SK-N-SH (cell line): ENCODE results near the gene DNAJC5. TPM values are rescaled to one million over a fixed set of nuclear protein-coding genes. Genes with fewer than 3 reads are reported as not detected.

ENCODE experiments used
- CTCF ChIA-PET: fragments of 300-600, 350-600 bp; formaldehyde crosslinking; extraction: SDS; loops from one replicate; lab custom pipeline; 2021; lab: Yijun Ruan, JAX
- POLR2A ChIA-PET: fragments of 350-600 bp; sonication (Branson Sonifier 250); formaldehyde crosslinking; extraction: SDS; loops from one replicate; lab custom pipeline; 2020; ENCODE audit warnings: antibody characterized with exemption, inconsistent platforms; lab: Yijun Ruan, JAX
- DNase-seq: peaks from one replicate; pipeline ENCODE4 v3.0.0; 2012
- H2AFZ ChIP-seq: fragments of 200-600 bp; sonication (generic); 2 replicates; pipeline ENCODE4 v1.8.1; 2016; ENCODE audit warnings: antibody characterized with exemption, mild to moderate bottlenecking, low read depth
- H3F3A ChIP-seq: fragments of 200-600 bp; sonication (generic); replicated peaks from 2 replicates; pipeline ENCODE3; 2016; ENCODE audit warnings: antibody characterized with exemption, mild to moderate bottlenecking; ENCODE audit not compliant: insufficient read depth
- H3K27ac ChIP-seq, 2 experiments: fragments of 200-500 bp in 1 of 2; fragments of 200-600 bp in 1 of 2; sonication (Bioruptor generic) in 1 of 2; sonication (generic), shearing (Covaris generic) in 1 of 2; 2 replicates each; pipeline versions ENCODE4 v1.5.1 to v1.6.1; 2014 to 2016; ENCODE audit warnings: low read depth in 2 of 2, inconsistent platforms in 1 of 2, low read length in 1 of 2, mild to moderate bottlenecking in 1 of 2, mixed read lengths in 1 of 2
- H3K27me3 ChIP-seq: fragments of 200-600 bp; sonication (generic), shearing (Covaris generic); 2 replicates; pipeline ENCODE4 v1.6.1; 2016; ENCODE audit warnings: mixed run types; ENCODE audit not compliant: insufficient read depth
- H3K36me3 ChIP-seq, 2 experiments: fragments of 200-500 bp in 1 of 2; fragments of 200-600 bp in 1 of 2; sonication (Bioruptor generic) in 1 of 2; sonication (generic) in 1 of 2; replicated peaks in 1 of 2; 2 replicates each; pipeline versions ENCODE3 to v1.5.1; 2014 to 2016; ENCODE audit warnings: low read length in 1 of 2, mild to moderate bottlenecking in 1 of 2; ENCODE audit not compliant: insufficient read depth in 2 of 2, control insufficient read depth in 1 of 2
- H3K4me1 ChIP-seq, 2 experiments: fragments of 200-500 bp in 1 of 2; fragments of 200-600 bp in 1 of 2; sonication (Bioruptor generic) in 1 of 2; sonication (generic), shearing (Covaris generic) in 1 of 2; 2 replicates each; pipeline versions ENCODE4 v1.5.1 to v1.6.1; 2014 to 2016; ENCODE audit warnings: low read depth in 1 of 2, low read length in 1 of 2, mixed run types in 1 of 2; ENCODE audit not compliant: insufficient read depth in 2 of 2, control insufficient read depth in 1 of 2
- H3K4me2 ChIP-seq: fragments of 200-600 bp; sonication (generic), shearing (Covaris generic); 2 replicates; pipeline ENCODE4 v1.6.1; 2017; ENCODE audit warnings: mixed run types
- H3K4me3 ChIP-seq, 2 experiments: fragments of 200-500 bp in 1 of 2; fragments of 200-600 bp in 1 of 2; sonication (Bioruptor generic) in 1 of 2; sonication (generic), shearing (Covaris generic) in 1 of 2; 2 replicates each; pipeline versions ENCODE4 v1.5.1 to v1.8.1; 2014 to 2016; ENCODE audit warnings: low read depth in 2 of 2, inconsistent platforms in 1 of 2, low read length in 1 of 2, mild to moderate bottlenecking in 1 of 2, mixed read lengths in 1 of 2, moderate library complexity in 1 of 2
- H3K79me2 ChIP-seq: fragments of 200-600 bp; sonication (generic); 2 replicates; pipeline ENCODE4 v1.8.1; 2017; ENCODE audit warnings: mild to moderate bottlenecking; ENCODE audit not compliant: insufficient read depth
- H3K9ac ChIP-seq: fragments of 200-600 bp; sonication (generic); 2 replicates; pipeline ENCODE4 v1.6.1; 2017; ENCODE audit warnings: mixed run types
- H3K9me2 ChIP-seq: fragments of 200-600 bp; sonication (generic); 2 replicates; pipeline ENCODE4 v1.6.1; 2017; ENCODE audit warnings: mixed run types
- H3K9me3 ChIP-seq: fragments of 200-600 bp; sonication (generic); 2 replicates; pipeline ENCODE4 v1.6.1; 2017; ENCODE audit warnings: mixed run types, mild to moderate bottlenecking, moderate library complexity
- H4K20me1 ChIP-seq: fragments of 200-600 bp; sonication (generic); 2 replicates; pipeline ENCODE4 v1.6.1; 2017; ENCODE audit warnings: mild to moderate bottlenecking, mixed run types; ENCODE audit not compliant: insufficient read depth
- CHD2 ChIP-seq: fragments of 150-350 bp; IDR thresholded peaks from 2 replicates; pipeline ENCODE4 v1.6.1; 2018; ENCODE audit warnings: low read length; ENCODE audit not compliant: partially characterized antibody
- CTCF ChIP-seq: fragments of 200-600 bp; sonication (generic); IDR thresholded peaks from 2 replicates; pipeline ENCODE4 v1.6.1; 2017; ENCODE audit warnings: antibody characterized with exemption, mild to moderate bottlenecking, moderate library complexity
- ELF1 ChIP-seq: IDR thresholded peaks from 2 replicates; pipeline ENCODE4 v1.4.0; 2012
- EZH2phosphoT487 ChIP-seq: fragments of 200-600 bp; sonication (generic); IDR thresholded peaks from 2 replicates; pipeline ENCODE4 v1.6.1; 2017; ENCODE audit warnings: low read depth, mixed run types, mild to moderate bottlenecking, antibody characterized with exemption, moderate library complexity, borderline replicate concordance
- FOSL2 ChIP-seq: IDR thresholded peaks from 2 replicates; pipeline ENCODE4 v1.4.0; 2012; ENCODE audit warnings: low read depth, mild to moderate bottlenecking, moderate library complexity, borderline replicate concordance
- FOXJ3 ChIP-seq: sonication (generic); formaldehyde crosslinking; IDR thresholded peaks from 2 replicates; pipeline ENCODE4 v1.5.1; 2020; ENCODE audit warnings: mild to moderate bottlenecking, missing genetic modification reagents
- FOXM1 ChIP-seq: IDR thresholded peaks from 2 replicates; pipeline ENCODE4 v1.4.0; 2012; ENCODE audit warnings: low read depth, mild to moderate bottlenecking
- MAX ChIP-seq: IDR thresholded peaks from 2 replicates; pipeline ENCODE4 v1.4.0; 2012; ENCODE audit warnings: low read depth
- MEF2A ChIP-seq: IDR thresholded peaks from 2 replicates; pipeline ENCODE4 v1.4.0; 2012; ENCODE audit warnings: low read depth, borderline replicate concordance
- MXI1 ChIP-seq: IDR thresholded peaks from 2 replicates; pipeline ENCODE4 v1.6.1; 2012; ENCODE audit warnings: mild to moderate bottlenecking, low read depth, low read length, improper control_type of control experiment
- NFIC ChIP-seq: IDR thresholded peaks from 2 replicates; pipeline ENCODE4 v1.4.0; 2012; ENCODE audit warnings: borderline replicate concordance
- NRF1 ChIP-seq: IDR thresholded peaks from 2 replicates; pipeline ENCODE4 v1.6.1; 2012; ENCODE audit warnings: low read depth, mild to moderate bottlenecking, low read length
- RCOR1 ChIP-seq: fragments of 150-350 bp; IDR thresholded peaks from 2 replicates; pipeline ENCODE4 v1.6.1; 2017; ENCODE audit warnings: antibody characterized with exemption, low read length
- SIN3A ChIP-seq: IDR thresholded peaks from 2 replicates; pipeline ENCODE4 v1.6.1; 2012; ENCODE audit warnings: low read depth, mild to moderate bottlenecking, low read length, moderate library complexity, borderline replicate concordance
- ZBTB33 ChIP-seq: IDR thresholded peaks from 2 replicates; pipeline ENCODE4 v1.4.0; 2012; ENCODE audit warnings: low read depth, borderline replicate concordance
- WGBS: methylation state at CpG from one replicate; pipeline ENCODE4 v1.1.6; 2017; ENCODE audit warnings: low lambda C conversion rate; 5-methylcytosine and 5-hydroxymethylcytosine counted together
- polyA plus RNA-seq, 3 experiments: library from polyadenylated mRNA; depleted of rRNA; stranded (reverse); fragments of >200 nt; gene quantifications; 2 replicates each; pipeline ENCODE4 v1.2.3, GENCODE V29; 2012

Gene DNAJC5
- polyA plus RNA-seq, 1 of the 3 experiments (the other 2 are of a cell fraction), result 24.2 TPM

GRCh38 chr20:63969838-63970713 is 75.2 kb downstream of the DNAJC5 start, which contains the start of gene ZNF512B:
Gene ZNF512B (minus strand): TSS chr20:63969930. CDS start chr20:63967950, 1,980 bp downstream.
- peak within 1 kb of the TSS; percentile 83 for H3K9ac ChIP-seq
- DNase-seq, result peak; percentile 97
- ChIA-PET POLR2A (no interaction called here), CTCF (interaction anchor here (0.6 kb wide), 1 partner anchor 69 kb away, joined by 3 read pairs; no protein-coding TSS in a partner anchor)
- H3K4me2 ChIP-seq, result peak within 1 kb of the TSS; percentile 99
- H3K36me3 ChIP-seq, result peaks cover 0 to 23% of the 10 kb centered on the region in 2 experiments
- H3F3A ChIP-seq, result no peaks in the 10 kb centered on the region
- TF ChIP-seq FOXJ3 (CRISPR knock-in tag), result no peak
- TF ChIP-seq CTCF, result peak; percentile 15; the same call in 1 of the 2 replicates
- TF ChIP-seq EZH2phosphoT487, result no peak
- TF ChIP-seq SIN3A, result peak; percentile 88; the same call in 1 of the 2 replicates
- TF ChIP-seq ZBTB33, result peak; percentile 96
- no peak for TF ChIP-seq FOXM1
- peak; percentile 98 for TF ChIP-seq CHD2
- TF ChIP-seq MEF2A, result no peak
- peak; percentile 62; the same call in 1 of the 2 replicates for TF ChIP-seq MXI1
- no peak for TF ChIP-seq FOSL2
- no peak for TF ChIP-seq ELF1
- TF ChIP-seq RCOR1, result no peak
- peak; percentile 52 for TF ChIP-seq NRF1
- peak; percentile 56 for TF ChIP-seq MAX
- TF ChIP-seq NFIC, result no peak
- peak within 1 kb of the TSS; percentile 77 to 81 for H3K4me3 ChIP-seq
- peak within 1 kb of the TSS; percentile 27 to 64; a peak in 3 of 4 replicates for H3K27ac ChIP-seq
- no peaks in the 10 kb centered on the region for H3K27me3 ChIP-seq
- H4K20me1 ChIP-seq, result no peaks in the 10 kb centered on the region
- H3K79me2 ChIP-seq, result peaks cover 15% of the 10 kb centered on the region
- peaks cover 7 to 18% of the 10 kb centered on the region in 2 experiments; a peak in 2 of 4 replicates for H3K4me1 ChIP-seq
- H3K9me2 ChIP-seq, result no peaks in the 10 kb centered on the region
- peak within 1 kb of the TSS; percentile 76; the same call in 1 of the 2 replicates for H2AFZ ChIP-seq
- 0% methylated on average over 5 of the region's 73 CpGs for WGBS
- no peaks in the 10 kb centered on the region for H3K9me3 ChIP-seq
